MM.1S (cell line): ENCODE measurements around the gene PHF8.

ENCODE experiments used
- DNase-seq: peaks from one replicate; pipeline ENCODE4 v3.0.0-alpha.2; 2015
- H2AFZ ChIP-seq: fragments of 300-600 bp; sonication (generic); 2 replicates; pipeline ENCODE4 v1.6.0; 2016; ENCODE audit warnings: antibody characterized with exemption, low read length
- H3F3A ChIP-seq: fragments of 300-600 bp; sonication (generic); 2 replicates; pipeline ENCODE4 v1.6.1; 2016; ENCODE audit warnings: mild to moderate bottlenecking, antibody characterized with exemption, low read length, moderate library complexity, mixed read lengths; ENCODE audit not compliant: insufficient read depth
- H3K27ac ChIP-seq: fragments of 300-600 bp; sonication (generic); 2 replicates; pipeline ENCODE4 v1.5.1; 2016; ENCODE audit warnings: mild to moderate bottlenecking, low read length
- H3K27me3 ChIP-seq: fragments of 300-600 bp; sonication (generic); replicated peaks from 2 replicates; pipeline ENCODE4 v1.6.0; 2016; ENCODE audit warnings: low read length; ENCODE audit not compliant: insufficient read depth
- H3K36me3 ChIP-seq: fragments of 300-600 bp; sonication (generic); replicated peaks from 2 replicates; pipeline ENCODE4 v1.6.1; 2016; ENCODE audit warnings: mild to moderate bottlenecking, low read length, mixed read lengths; ENCODE audit not compliant: insufficient read depth
- H3K4me1 ChIP-seq: fragments of 300-600 bp; sonication (generic); 2 replicates; pipeline ENCODE4 v1.6.1; 2016; ENCODE audit warnings: low read length, mixed read lengths
- H3K4me2 ChIP-seq: fragments of 300-600 bp; sonication (generic); 2 replicates; pipeline ENCODE4 v1.6.0; 2016; ENCODE audit warnings: low read depth, low read length
- H3K4me3 ChIP-seq: fragments of 300-600 bp; sonication (generic); 2 replicates; pipeline ENCODE4 v1.5.1; 2016; ENCODE audit warnings: low read length, mixed read lengths
- H3K79me2 ChIP-seq: fragments of 300-600 bp; sonication (generic); 2 replicates; pipeline ENCODE4 v1.6.1; 2016; ENCODE audit warnings: mixed run types, low read length, mixed read lengths
- H3K9ac ChIP-seq: fragments of 300-600 bp; sonication (generic); 2 replicates; pipeline ENCODE4 v1.6.1; 2016; ENCODE audit warnings: low read length, mixed read lengths
- H3K9me2 ChIP-seq: fragments of 300-600 bp; sonication (generic); replicated peaks from 2 replicates; pipeline ENCODE4 v1.6.1; 2016; ENCODE audit warnings: mild to moderate bottlenecking, low read length, mixed read lengths; ENCODE audit not compliant: insufficient read depth
- H3K9me3 ChIP-seq: fragments of 300-600 bp; sonication (generic); replicated peaks from 2 replicates; pipeline ENCODE4 v1.6.1; 2016; ENCODE audit warnings: mild to moderate bottlenecking, low read length, mixed read lengths; ENCODE audit not compliant: insufficient read depth
- H4K20me1 ChIP-seq: fragments of 300-600 bp; sonication (generic); 2 replicates; pipeline ENCODE4 v1.6.1; 2016; ENCODE audit warnings: mild to moderate bottlenecking, low read length, moderate library complexity, mixed read lengths; ENCODE audit not compliant: insufficient read depth
- EZH2 ChIP-seq: fragments of 300-600 bp; sonication (generic); optimal IDR thresholded peaks from 2 replicates; pipeline ENCODE3; 2017; ENCODE audit warnings: low read depth, mild to moderate bottlenecking, antibody characterized with exemption, low read length, mixed read lengths
- EZH2phosphoT487 ChIP-seq: fragments of 300-600 bp; sonication (generic); IDR thresholded peaks from 2 replicates; pipeline ENCODE4 v1.6.1; 2018; ENCODE audit warnings: antibody characterized with exemption, low read length
- TF ChIP-seq, protein P1 (sequence below): fragments of 300-600 bp; sonication (generic); IDR thresholded peaks from 2 replicates; pipeline ENCODE4 v1.5.1; 2016; ENCODE audit warnings: antibody characterized with exemption, low read length, mixed read lengths

Gene PHF8

GRCh38 chrX:54090880-54091279 is 46.6 kb upstream of the PHF8 start:
- Histone ChIP-seq H3K27me3 (no peaks in the 10 kb centered on the region), H3K79me2 (no peaks in the 10 kb centered on the region), H3K9me3 (no peaks in the 10 kb centered on the region), H3K4me3 (no peak overlapping the region), H3K36me3 (no peaks in the 10 kb centered on the region), H4K20me1 (no peaks in the 10 kb centered on the region), H2AFZ (no peak overlapping the region), H3K27ac (no peak overlapping the region), H3K9me2 (no peaks in the 10 kb centered on the region), H3K9ac (no peak overlapping the region), H3K4me1 (no peaks in the 10 kb centered on the region), H3K4me2 (no peak overlapping the region), H3F3A (no peaks in the 10 kb centered on the region)
- TF ChIP-seq EZH2: no peak
- TF ChIP-seq, protein P1, sequence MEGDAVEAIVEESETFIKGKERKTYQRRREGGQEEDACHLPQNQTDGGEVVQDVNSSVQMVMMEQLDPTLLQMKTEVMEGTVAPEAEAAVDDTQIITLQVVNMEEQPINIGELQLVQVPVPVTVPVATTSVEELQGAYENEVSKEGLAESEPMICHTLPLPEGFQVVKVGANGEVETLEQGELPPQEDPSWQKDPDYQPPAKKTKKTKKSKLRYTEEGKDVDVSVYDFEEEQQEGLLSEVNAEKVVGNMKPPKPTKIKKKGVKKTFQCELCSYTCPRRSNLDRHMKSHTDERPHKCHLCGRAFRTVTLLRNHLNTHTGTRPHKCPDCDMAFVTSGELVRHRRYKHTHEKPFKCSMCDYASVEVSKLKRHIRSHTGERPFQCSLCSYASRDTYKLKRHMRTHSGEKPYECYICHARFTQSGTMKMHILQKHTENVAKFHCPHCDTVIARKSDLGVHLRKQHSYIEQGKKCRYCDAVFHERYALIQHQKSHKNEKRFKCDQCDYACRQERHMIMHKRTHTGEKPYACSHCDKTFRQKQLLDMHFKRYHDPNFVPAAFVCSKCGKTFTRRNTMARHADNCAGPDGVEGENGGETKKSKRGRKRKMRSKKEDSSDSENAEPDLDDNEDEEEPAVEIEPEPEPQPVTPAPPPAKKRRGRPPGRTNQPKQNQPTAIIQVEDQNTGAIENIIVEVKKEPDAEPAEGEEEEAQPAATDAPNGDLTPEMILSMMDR: no peak
- TF ChIP-seq EZH2phosphoT487: no peak
- DNase-seq: no peak

- no peaks in the 10 kb centered on the region for H3K79me2 ChIP-seq
- H3K36me3 ChIP-seq: no peaks in the 10 kb centered on the region
- H3K4me2 ChIP-seq: no peak overlapping the region
Observed at GRCh38 chrX:54089191-54089590, 44.9 kb upstream of the PHF8 start.

GRCh38 chrX:54087661-54088060 is 43.4 kb upstream of the PHF8 start:
- no peak for DNase-seq
- H2AFZ ChIP-seq: no peak overlapping the region
- no peak overlapping the region for H3K4me3 ChIP-seq
- no peaks in the 10 kb centered on the region for H4K20me1 ChIP-seq
- TF ChIP-seq EZH2 (no peak), EZH2phosphoT487 (no peak)
- TF ChIP-seq, protein P1: no peak
- no peaks in the 10 kb centered on the region for H3F3A ChIP-seq
- H3K27ac ChIP-seq: no peak overlapping the region
- H3K9me2 ChIP-seq: no peaks in the 10 kb centered on the region
- H3K9me3 ChIP-seq: no peaks in the 10 kb centered on the region
- no peaks in the 10 kb centered on the region for H3K36me3 ChIP-seq
- H3K79me2 ChIP-seq: no peaks in the 10 kb centered on the region
- no peak overlapping the region for H3K4me2 ChIP-seq
- no peaks in the 10 kb centered on the region for H3K27me3 ChIP-seq
- H3K9ac ChIP-seq: no peak overlapping the region
- no peaks in the 10 kb centered on the region for H3K4me1 ChIP-seq

More at GRCh38 chrX:54089191-54089590, 44.9 kb upstream of the PHF8 start:
- Histone ChIP-seq H3F3A (no peaks in the 10 kb centered on the region), H4K20me1 (no peaks in the 10 kb centered on the region), H3K9me2 (no peaks in the 10 kb centered on the region), H3K4me3 (no peak overlapping the region), H3K27me3 (no peaks in the 10 kb centered on the region), H3K9ac (no peak overlapping the region), H3K4me1 (no peaks in the 10 kb centered on the region), H3K27ac (no peak overlapping the region), H3K9me3 (no peaks in the 10 kb centered on the region), H2AFZ (no peak overlapping the region)
- TF ChIP-seq EZH2 (no peak), EZH2phosphoT487 (no peak)
- TF ChIP-seq, protein P1: no peak
- DNase-seq: no peak
